Neuron (in vitro differentiated cells): ENCODE results near the gene SCN1B.

Experiments
- H2AFZ ChIP-seq: one replicate; pipeline ENCODE4 v1.6.1; 2013; ENCODE audit warnings: low read depth, mild to moderate bottlenecking, inconsistent platforms, low read length, moderate library complexity
- H3K27me3 ChIP-seq: one replicate; pipeline ENCODE4 v1.6.1; 2013; ENCODE audit warnings: low read length; ENCODE audit not compliant: insufficient read depth
- H3K36me3 ChIP-seq: one replicate; pipeline ENCODE4 v1.6.1; 2013; ENCODE audit warnings: low read length; ENCODE audit not compliant: insufficient read depth
- H3K4me1 ChIP-seq: one replicate; pipeline ENCODE4 v1.6.1; 2013; ENCODE audit warnings: low read length; ENCODE audit not compliant: insufficient read depth
- H3K4me3 ChIP-seq: 2 replicates; pipeline ENCODE4 v1.5.1; 2013; ENCODE audit warnings: mild to moderate bottlenecking, low read length, moderate library complexity
- H3K9me3 ChIP-seq: one replicate; pipeline ENCODE4 v1.6.1; 2013; ENCODE audit warnings: low read length

The SCN1B gene

DNA sequence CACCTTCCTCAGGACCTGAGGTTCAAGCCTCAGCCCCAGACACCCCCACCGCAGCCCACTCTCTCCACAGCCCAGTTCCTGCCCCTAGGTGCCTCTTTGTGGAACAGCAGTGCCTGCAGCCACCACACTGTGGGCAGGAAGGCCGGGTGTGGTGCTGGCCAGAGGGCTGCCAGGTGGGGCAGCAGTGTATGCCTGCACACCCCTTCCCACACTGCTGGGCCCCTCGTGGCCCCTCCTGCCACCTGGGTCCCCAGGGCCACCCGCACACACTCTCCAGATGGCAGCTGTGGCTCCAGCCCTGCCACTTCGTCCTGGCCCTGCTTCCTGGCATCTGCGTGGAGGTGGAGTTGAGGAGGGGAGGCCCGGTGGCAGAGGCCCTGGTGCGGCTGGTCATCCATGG lies 46.4 kb downstream of the SCN1B start:
- H3K4me3 ChIP-seq, result no peak overlapping the region
- H3K4me1 ChIP-seq, result no peaks in the 10 kb centered on the region
- H3K36me3 ChIP-seq, result no peaks in the 10 kb centered on the region
- H3K9me3 ChIP-seq, result no peaks in the 10 kb centered on the region
- peaks cover 17% of the 10 kb centered on the region for H3K27me3 ChIP-seq
- H2AFZ ChIP-seq, result no peak overlapping the region

DNA sequence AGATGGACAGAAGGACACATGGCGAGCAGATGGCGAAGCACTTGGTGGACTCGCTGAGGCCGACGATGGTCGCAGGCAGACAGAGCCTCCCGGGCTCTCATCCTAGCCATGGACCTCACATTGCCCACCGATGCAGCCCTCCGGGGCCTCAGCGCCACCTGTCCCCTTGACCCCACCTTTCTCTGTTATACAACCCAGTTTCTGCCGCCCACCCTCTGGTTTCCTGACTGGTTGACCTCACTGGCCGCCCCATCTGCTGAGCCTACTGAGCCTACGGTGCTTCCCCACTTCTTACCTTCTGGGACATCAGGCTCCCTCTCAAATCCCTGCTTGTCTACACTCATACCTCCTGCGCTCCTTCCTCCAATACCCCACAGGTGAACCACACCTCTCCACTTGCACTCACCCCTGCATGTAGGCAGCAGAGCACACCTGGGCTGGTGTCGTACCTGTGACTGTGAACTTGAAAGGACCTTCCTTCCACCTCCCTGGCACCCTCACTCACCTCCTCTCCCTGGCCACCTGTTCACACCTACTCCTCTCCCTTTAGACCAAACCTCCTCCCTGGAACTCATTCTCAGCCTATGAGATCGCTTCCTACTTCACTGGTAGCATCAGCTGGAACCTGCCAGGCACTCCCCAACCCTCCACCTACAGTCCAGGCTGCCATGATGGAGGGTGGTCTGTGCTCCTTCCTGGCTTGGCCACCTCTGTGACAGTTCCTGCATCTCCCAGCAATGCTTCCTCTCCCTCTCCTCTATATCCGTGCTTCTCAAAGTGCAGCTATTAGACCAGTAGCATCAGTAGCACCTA lies 47.3 kb downstream of the SCN1B start:
- H3K9me3 ChIP-seq, result no peaks in the 10 kb centered on the region
- no peaks in the 10 kb centered on the region for H3K4me1 ChIP-seq
- H3K36me3 ChIP-seq, result no peaks in the 10 kb centered on the region
- no peak overlapping the region for H2AFZ ChIP-seq
- H3K27me3 ChIP-seq, result peaks cover 13% of the 10 kb centered on the region
- H3K4me3 ChIP-seq, result no peak overlapping the region

DNA sequence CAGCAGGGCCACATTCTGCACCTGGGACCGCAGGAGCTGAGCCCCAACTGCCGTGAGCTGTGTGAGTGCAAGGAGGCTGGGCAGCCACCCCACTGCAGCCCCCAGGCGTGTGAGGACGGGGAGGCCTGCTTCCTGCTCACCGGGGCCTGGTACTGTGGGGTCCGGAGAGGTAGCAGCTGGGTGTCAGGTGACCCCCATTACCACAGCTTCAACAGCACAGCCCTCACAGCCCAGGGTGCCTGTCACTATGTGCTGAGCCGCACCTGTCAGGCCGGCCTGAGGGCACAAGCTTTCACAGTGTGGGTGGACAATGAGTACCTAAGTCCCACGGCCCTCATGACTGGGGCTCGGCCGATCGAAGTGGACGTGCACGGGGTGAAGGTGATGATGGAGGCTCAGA lies 49.6 kb downstream of the SCN1B start:
- no peaks in the 10 kb centered on the region for H3K36me3 ChIP-seq
- peaks cover 13% of the 10 kb centered on the region for H3K27me3 ChIP-seq
- no peak overlapping the region for H2AFZ ChIP-seq
- no peaks in the 10 kb centered on the region for H3K4me1 ChIP-seq
- H3K9me3 ChIP-seq, result no peaks in the 10 kb centered on the region
- no peak overlapping the region for H3K4me3 ChIP-seq

DNA sequence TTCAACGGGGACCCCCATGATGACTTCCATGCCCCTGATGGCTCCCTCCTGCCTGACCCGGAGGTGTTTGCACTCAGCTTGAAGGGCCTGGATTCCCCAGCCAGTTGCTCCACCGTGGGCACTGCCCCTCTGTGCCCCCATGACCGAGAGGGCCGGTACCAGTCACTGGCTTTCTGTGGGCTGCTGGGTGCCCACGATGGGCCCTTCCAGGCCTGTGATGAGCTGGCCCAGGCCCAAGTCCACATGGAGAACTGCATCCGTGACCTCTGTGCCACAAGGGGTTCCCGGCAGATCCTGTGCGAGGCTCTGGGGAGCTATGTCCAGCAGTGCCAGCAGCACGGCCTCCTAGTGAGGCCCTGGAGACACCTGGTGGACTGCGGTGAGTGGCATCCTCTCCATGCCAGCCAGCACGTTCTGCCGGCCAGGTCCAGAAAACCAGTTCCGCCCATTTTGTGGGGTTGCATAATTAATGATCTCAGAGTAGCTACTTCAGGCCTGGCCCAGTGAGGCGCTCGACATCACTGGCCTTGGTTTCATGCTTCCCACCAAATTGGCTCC lies 50.4 kb downstream of the SCN1B start:
- H2AFZ ChIP-seq, result no peak overlapping the region
- H3K9me3 ChIP-seq, result no peaks in the 10 kb centered on the region
- peaks cover 10% of the 10 kb centered on the region for H3K27me3 ChIP-seq
- no peak overlapping the region for H3K4me3 ChIP-seq
- H3K4me1 ChIP-seq, result no peaks in the 10 kb centered on the region
- no peaks in the 10 kb centered on the region for H3K36me3 ChIP-seq

DNA sequence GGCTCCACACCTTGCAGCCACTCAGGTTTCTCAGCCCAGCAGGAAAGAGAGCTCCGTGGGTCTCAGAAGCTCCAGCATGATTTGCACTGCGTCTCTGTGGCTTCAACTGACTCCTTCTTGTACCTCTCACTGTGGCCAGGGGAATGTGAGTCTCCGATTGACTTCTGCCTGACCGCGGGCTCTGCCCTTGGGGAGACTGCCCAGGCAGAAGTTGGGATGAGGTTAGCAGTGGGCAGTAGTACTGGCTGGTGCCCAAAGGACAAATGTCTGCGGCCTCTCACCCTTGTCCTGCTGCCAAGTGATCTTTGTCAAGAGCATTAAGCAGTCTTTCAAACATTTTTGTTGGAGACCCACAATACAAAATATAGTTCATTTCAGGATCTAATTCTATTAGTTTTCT lies 50.9 kb downstream of the SCN1B start:
- Histone ChIP-seq H3K4me3 (no peak overlapping the region), H3K36me3 (no peaks in the 10 kb centered on the region), H3K27me3 (peaks cover 10% of the 10 kb centered on the region), H3K9me3 (no peaks in the 10 kb centered on the region), H3K4me1 (no peaks in the 10 kb centered on the region), H2AFZ (no peak overlapping the region)

DNA sequence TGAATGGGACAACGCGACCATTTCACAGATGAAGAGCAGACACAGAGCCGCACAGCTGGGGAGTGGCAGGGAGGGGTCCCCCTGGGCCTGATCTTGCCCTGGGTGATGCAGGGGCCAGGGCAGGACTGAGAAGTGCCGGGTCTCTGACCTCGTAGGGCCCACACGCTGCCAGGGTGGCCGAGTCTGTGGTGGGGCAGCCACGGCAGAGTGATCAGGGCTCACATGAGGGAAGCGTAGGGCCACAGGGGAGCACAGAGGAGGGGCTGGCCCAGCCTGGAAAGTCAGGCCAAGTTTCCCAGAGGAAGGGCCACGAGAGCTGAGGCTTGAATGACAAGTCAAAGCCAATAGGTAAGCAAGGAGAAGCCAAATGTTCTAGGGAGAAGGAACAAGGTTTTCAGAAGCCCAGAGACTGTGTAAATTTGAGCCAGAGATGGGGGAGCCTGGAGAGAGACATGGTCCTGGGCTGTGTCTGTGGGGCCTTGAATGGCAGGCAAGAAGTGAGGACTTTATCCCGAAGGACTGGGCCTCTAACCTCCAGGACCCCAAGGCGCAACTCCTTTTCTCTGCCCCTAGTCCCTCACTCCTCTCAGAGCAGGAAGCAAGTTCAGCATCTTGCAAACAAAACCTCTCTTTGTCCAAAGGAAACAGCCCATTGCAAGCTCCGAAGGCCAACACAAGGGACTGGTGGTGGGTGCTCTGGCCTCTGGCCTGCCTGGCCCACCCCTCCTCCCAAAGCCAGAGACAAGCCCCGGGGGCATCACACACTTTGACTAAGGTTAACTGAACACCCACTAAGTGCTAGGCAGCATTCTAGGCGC lies 53.6 kb downstream of the SCN1B start:
- Histone ChIP-seq H3K27me3 (peaks cover 13% of the 10 kb centered on the region), H3K9me3 (no peaks in the 10 kb centered on the region), H3K4me3 (no peak overlapping the region), H3K36me3 (no peaks in the 10 kb centered on the region), H2AFZ (no peak overlapping the region), H3K4me1 (no peaks in the 10 kb centered on the region)

DNA sequence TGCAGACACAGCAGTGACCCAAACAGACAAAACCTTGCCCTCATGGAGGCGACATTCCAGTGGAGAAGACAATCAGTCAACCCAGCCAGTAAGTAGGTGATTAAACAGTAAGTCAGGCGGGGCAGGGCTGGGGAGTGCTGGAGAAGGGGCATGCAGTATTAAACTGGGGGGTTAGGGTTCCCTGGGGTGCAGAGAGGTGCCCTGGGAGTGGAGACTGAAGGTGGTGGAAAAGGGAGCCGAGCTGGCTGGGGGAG lies 54.2 kb downstream of the SCN1B start:
- Histone ChIP-seq H3K4me1 (no peaks in the 10 kb centered on the region), H3K27me3 (peaks cover 11% of the 10 kb centered on the region), H3K9me3 (no peaks in the 10 kb centered on the region), H3K4me3 (no peak overlapping the region), H2AFZ (no peak overlapping the region), H3K36me3 (no peaks in the 10 kb centered on the region)

DNA sequence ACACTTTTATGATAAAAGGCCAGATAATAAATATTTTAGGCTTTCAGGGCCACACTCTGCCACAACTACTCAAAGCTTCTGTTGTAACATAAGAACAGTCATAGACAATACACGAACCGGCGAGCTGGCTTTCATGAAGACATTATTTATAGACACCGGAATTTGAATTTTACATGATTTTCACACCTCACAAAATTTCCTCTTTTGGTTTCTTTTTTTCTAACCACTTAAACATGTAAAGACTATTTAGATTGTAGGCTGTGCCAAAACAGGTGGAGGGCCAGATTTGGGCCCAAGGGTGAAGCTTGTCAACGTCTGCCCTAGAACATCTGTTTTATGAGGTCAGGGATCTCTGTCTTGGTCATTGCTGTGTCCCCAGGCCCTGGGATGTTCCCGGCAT lies 55.7 kb downstream of the SCN1B start:
- H3K4me1 ChIP-seq, result no peaks in the 10 kb centered on the region
- no peak overlapping the region for H2AFZ ChIP-seq
- peaks cover 3% of the 10 kb centered on the region for H3K27me3 ChIP-seq
- no peak overlapping the region for H3K4me3 ChIP-seq
- no peaks in the 10 kb centered on the region for H3K36me3 ChIP-seq
- no peaks in the 10 kb centered on the region for H3K9me3 ChIP-seq

DNA sequence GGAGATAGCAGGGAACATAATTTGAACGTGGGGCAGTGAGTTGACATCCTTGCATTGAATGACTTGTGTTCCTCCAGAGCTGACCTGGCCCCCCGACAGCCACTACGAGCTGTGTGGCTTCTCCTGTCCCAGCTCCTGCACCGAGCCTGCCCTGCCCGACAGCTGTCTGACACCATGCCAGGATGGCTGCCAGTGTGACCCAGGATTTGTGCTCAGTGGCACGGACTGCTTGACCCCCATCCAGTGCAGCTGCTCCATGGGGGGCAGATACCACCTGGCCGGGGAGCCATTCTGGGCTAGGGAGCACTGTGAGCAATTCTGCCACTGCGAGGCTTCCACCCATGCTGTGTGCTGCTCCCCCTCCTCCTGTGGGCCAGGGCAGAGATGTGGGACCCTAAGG lies 56.2 kb downstream of the SCN1B start:
- Histone ChIP-seq H2AFZ (no peak overlapping the region), H3K36me3 (no peaks in the 10 kb centered on the region), H3K27me3 (peaks cover 3% of the 10 kb centered on the region), H3K9me3 (no peaks in the 10 kb centered on the region), H3K4me3 (no peak overlapping the region), H3K4me1 (no peaks in the 10 kb centered on the region)

DNA sequence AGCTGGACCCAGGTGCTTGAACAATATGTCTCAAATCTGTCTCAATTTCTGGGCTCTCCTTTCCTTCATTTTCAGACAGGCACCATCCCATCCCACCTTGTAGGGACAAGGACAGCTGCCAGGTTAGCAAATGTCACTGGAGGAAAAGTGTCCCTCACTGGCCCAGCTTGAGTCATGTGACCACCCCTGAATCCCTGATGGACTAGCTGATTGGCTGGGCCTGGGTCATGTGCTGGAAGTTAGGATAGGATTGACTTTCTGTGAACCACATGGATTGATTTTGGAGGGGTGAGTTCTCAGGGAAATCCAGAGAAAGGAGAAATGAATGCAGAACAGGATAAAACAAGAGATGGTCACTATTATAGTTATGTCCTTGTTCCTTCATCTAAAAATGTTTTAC lies 57.1 kb downstream of the SCN1B start:
- Histone ChIP-seq H3K4me1 (no peaks in the 10 kb centered on the region), H3K9me3 (no peaks in the 10 kb centered on the region), H2AFZ (no peak overlapping the region), H3K27me3 (peaks cover 3% of the 10 kb centered on the region), H3K4me3 (no peak overlapping the region), H3K36me3 (no peaks in the 10 kb centered on the region)

DNA sequence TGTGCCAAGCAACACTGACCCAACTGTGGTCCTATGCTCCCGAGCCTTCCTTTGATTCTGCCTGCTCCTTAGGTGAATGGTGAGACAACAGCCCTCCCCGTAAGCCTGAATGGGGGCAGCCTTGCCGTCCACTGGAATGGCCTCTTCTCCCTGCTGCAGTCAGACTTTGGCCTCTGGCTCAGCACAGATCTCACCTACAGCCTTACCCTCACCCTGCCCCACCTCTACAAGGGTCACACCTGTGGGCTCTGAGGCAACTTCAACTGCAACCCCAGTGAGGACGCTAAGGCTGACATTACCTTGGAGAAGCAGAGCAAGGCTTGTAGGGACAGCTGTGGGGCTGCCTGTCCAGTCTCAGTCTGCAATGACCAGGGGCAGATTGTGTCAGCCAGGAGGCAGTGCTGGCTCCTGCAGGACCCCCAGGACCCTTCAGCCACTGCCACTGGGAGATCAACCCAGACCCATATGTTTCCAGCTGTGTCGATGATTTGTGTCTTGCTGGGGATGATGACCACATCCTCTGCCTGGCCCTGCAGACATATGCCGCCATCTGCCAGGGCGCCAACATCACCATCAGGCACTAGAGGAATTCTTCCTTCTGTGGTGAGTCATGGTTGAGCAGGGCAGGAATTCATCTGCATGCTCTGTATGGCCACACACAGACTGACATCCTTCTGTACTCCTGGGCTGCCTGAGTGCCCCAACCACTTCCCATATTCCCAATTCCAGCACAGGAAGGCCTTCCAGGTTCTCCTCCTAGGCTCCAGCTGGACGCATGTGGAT lies 58.1 kb downstream of the SCN1B start:
- no peaks in the 10 kb centered on the region for H3K9me3 ChIP-seq
- H3K4me1 ChIP-seq, result no peaks in the 10 kb centered on the region
- no peaks in the 10 kb centered on the region for H3K36me3 ChIP-seq
- no peak overlapping the region for H3K4me3 ChIP-seq
- H3K27me3 ChIP-seq, result peaks cover 3% of the 10 kb centered on the region
- no peak overlapping the region for H2AFZ ChIP-seq

DNA sequence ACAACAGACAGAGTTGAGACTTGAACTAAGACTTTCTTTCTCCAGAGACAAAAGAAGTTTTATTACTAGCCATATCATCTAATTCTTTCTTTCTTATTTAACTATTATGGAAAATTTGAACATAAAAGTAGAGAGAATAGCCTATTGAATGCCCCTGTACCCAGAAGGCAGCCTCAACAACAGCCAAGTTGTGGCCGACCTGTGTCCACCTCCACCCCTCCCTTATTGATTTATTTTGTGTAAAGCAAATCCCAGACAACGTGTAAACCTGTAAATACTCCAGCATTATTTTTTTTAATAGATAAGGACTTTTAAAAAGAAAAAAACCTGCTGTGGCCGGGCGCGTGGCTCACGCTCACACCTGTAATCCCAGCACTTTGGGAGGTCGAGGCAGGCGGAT lies 59.3 kb downstream of the SCN1B start:
- Histone ChIP-seq H3K27me3 (peaks cover 3% of the 10 kb centered on the region), H3K4me3 (no peak overlapping the region), H3K4me1 (no peaks in the 10 kb centered on the region), H2AFZ (no peak overlapping the region), H3K36me3 (no peaks in the 10 kb centered on the region), H3K9me3 (no peaks in the 10 kb centered on the region)
